GM18907 (cell line): ENCODE data around the gene DHRSX.

Source experiments
- ATAC-seq: cut with Tn5 transposase; IDR thresholded peaks from one replicate; pipeline ENCODE4 v1.9.1; 2021; ENCODE audit warnings: mild to moderate bottlenecking, moderate library complexity; ENCODE audit not compliant: unreplicated experiment

The DHRSX gene

DNA sequence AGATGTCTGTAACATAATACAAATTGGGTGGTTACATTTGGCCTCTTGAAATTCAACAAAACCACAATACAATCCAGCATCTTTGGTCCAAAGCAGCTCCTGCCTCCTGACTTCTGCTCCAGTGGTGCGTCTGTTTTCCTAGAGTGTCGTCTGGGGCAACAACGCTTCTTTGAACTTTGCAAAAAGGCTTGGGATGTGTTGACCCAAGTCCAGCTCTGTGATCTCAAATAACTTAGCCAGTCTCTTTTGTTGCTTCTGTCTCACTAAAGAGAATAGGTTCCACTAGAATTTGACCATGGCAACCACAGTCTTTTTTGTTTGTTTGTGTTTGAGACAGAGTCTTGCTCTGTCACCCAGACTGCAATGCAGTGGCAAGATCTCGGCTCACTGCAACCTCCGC lies 324.0 kb downstream of the DHRSX start:
- ATAC-seq: no peak

DNA sequence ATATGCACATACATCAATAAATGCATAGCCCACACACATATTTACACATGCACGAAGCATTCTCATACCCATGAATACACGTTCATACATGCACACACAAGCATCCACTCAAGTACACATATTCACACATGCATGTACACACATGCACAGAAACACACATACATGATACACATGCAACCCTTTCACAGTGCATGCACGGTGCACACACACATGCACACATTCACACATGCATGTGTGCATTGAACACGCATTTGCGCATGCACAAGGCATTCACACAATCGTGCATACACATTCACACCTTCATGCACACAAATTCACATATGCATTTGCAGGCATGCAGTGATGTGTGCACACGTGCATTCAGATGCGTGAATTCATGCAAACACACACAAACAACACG lies 324.5 kb downstream of the DHRSX start:
- no peak for ATAC-seq

DNA sequence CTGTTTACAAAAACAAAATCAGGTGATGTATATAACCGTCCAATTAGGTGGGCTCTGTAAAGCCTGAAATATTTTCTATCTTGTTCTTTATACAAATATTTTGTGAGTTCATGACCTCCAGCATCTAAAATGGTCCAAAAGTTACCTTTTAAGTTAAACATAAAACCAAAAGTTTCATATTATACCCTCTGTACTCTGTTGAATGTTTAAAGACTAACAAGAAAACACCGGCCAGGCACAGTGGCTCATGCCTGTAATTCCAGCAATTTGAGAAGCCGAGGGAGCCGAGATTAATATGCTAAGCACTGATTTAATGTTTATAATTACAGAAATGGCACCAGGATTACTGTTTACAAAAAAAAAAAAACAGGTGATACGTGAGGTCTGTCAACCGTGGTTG lies 328.4 kb downstream of the DHRSX start:
- no peak for ATAC-seq
